Measurements from ENCODE around the gene CPZ. TPM values are rescaled to one million over a fixed set of nuclear protein-coding genes. Genes with fewer than 3 reads are reported as not detected.

Gene CPZ
- total RNA-seq, 1 experiment from 2014 or later, result not detected

DNA sequence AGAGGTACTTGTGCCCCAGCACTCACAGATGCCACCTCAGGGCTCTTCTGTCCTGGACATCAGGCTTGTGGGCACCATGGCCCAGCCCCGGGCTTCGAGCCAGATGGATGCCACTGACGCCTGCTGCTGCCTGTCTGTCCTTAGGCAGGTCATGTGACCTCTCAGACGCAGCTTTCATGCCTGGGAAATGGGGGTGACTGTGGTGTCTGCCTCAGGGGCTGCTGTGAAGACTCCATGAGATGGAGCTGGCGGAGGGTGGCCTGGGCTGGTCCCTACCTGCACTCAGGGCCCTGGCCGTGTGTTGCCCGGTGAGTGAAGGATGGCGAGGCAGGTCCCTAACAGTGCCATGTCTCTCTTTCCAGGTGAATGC lies 6.5 kb downstream of the CPZ start:
- Mint-ChIP-seq H3K27ac (ENCODE audit: unreplicated experiment) (no peak overlapping the region), H3K4me1 (ENCODE audit: low read depth, unreplicated experiment) (peaks cover 9% of the 10 kb centered on the region), H3K9me3 (ENCODE audit: low read depth, unreplicated experiment) (no peaks in the 10 kb centered on the region), H3K4me3 (ENCODE audit: low read depth, unreplicated experiment) (no peak overlapping the region), H3K27me3 (ENCODE audit: unreplicated experiment) (peaks cover 24% of the 10 kb centered on the region), H3K36me3 (ENCODE audit: insufficient read depth, unreplicated experiment) (no peaks in the 10 kb centered on the region)
- intact Hi-C loops (cut with micrococcal nuclease; ENCODE audit: unreplicated experiment), result no loop called here
- TF ChIP-seq, protein P1, sequence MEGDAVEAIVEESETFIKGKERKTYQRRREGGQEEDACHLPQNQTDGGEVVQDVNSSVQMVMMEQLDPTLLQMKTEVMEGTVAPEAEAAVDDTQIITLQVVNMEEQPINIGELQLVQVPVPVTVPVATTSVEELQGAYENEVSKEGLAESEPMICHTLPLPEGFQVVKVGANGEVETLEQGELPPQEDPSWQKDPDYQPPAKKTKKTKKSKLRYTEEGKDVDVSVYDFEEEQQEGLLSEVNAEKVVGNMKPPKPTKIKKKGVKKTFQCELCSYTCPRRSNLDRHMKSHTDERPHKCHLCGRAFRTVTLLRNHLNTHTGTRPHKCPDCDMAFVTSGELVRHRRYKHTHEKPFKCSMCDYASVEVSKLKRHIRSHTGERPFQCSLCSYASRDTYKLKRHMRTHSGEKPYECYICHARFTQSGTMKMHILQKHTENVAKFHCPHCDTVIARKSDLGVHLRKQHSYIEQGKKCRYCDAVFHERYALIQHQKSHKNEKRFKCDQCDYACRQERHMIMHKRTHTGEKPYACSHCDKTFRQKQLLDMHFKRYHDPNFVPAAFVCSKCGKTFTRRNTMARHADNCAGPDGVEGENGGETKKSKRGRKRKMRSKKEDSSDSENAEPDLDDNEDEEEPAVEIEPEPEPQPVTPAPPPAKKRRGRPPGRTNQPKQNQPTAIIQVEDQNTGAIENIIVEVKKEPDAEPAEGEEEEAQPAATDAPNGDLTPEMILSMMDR (IDR thresholded peaks at IDR 0.05; ENCODE audit: unreplicated experiment), result no peak
- CTCF ChIA-PET, result interaction anchor here (0.6 kb wide), 1 partner anchor 319 kb away, joined by 3 read pairs; no protein-coding TSS in a partner anchor
- no TSS peak for BruUV-seq (replicated peaks)
- DNase-seq, result no peak

DNA sequence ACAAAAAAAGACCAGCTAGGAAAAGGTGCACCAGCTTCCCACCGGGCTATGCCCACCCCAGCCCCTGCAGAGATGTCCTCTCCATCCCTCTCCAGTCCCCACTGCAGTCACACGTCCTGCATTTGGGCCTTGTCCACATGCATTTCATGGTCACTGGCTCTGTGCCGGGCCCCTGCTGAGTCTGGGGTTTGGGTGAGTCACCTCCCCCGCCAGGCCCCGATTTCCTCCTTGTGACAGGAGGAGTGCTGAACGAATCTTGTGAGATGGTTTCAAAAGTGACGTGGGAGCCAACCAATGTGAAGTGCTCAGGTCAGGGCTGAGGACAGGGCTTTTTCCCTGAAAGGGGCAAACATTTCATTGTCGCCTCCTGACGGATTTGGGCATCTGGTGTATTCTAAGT lies 7.1 kb downstream of the CPZ start:
- CTCF ChIA-PET, result no interaction called here
- BruUV-seq (replicated peaks), result no TSS peak
- TF ChIP-seq, protein P1 (IDR thresholded peaks at IDR 0.05; ENCODE audit: unreplicated experiment), result no peak
- Mint-ChIP-seq H3K27me3 (ENCODE audit: unreplicated experiment) (peaks cover 18% of the 10 kb centered on the region), H3K4me3 (ENCODE audit: low read depth, unreplicated experiment) (no peak overlapping the region), H3K36me3 (ENCODE audit: insufficient read depth, unreplicated experiment) (no peaks in the 10 kb centered on the region), H3K4me1 (ENCODE audit: low read depth, unreplicated experiment) (peaks cover 9% of the 10 kb centered on the region), H3K9me3 (ENCODE audit: low read depth, unreplicated experiment) (no peaks in the 10 kb centered on the region), H3K27ac (ENCODE audit: unreplicated experiment) (no peak overlapping the region)
- DNase-seq, result peak; percentile 62
- intact Hi-C loops (cut with micrococcal nuclease; ENCODE audit: unreplicated experiment), result no loop called here

DNA sequence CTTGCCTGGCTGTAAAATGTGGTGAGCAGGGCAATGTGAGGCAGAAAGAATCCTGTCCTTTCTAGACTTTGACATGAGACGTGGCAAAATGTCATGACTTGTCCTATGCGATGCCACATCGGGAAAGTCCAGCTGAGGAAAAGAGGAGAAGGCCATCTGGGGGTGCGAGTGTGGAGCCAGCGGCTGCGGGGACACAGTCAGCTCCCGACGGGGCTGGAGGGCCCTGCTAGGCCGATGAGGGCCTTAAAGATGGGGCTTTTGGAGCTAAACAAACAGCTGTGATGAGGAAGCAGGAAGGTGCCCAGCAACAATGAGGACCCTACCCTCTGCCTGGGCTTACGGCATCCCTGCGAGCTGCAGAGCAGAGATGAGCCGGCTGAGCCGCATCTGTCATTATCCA lies 7.7 kb downstream of the CPZ start:
- TF ChIP-seq, protein P1 (IDR thresholded peaks at IDR 0.05; ENCODE audit: unreplicated experiment), result no peak
- DNase-seq, result no peak
- CTCF ChIA-PET, result no interaction called here
- intact Hi-C loops (cut with micrococcal nuclease; ENCODE audit: unreplicated experiment), result no loop called here
- H3K27ac Mint-ChIP-seq (ENCODE audit: unreplicated experiment), result no peak overlapping the region
- no TSS peak for BruUV-seq (replicated peaks)
- H3K4me1 Mint-ChIP-seq (ENCODE audit: low read depth, unreplicated experiment), result peaks cover 9% of the 10 kb centered on the region
- H3K36me3 Mint-ChIP-seq (ENCODE audit: insufficient read depth, unreplicated experiment), result no peaks in the 10 kb centered on the region
- H3K4me3 Mint-ChIP-seq (ENCODE audit: low read depth, unreplicated experiment), result no peak overlapping the region
- H3K27me3 Mint-ChIP-seq (ENCODE audit: unreplicated experiment), result peaks cover 16% of the 10 kb centered on the region
- no peaks in the 10 kb centered on the region for H3K9me3 Mint-ChIP-seq (ENCODE audit: low read depth, unreplicated experiment)

DNA sequence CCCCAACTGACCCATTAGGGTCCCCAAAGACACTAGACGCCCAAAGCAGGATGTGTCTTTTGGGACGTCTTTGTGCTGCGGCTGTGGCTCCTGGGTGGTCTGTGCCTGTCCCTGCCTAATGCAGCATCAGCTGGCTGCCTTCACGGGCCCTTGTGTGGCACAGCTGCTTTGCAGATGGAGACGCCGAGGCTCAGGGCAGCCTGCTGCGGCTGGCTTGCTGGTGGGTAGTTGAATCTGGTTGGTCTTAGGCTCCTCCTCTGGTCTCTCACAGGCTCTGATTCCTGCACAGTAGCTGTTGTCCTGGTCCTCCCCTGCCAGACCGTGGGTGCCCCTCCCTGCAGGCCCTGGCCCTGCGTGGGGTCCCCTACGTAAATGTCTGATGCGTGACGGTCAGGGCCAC lies 8.1 kb downstream of the CPZ start:
- TF ChIP-seq, protein P1 (IDR thresholded peaks at IDR 0.05; ENCODE audit: unreplicated experiment), result no peak
- intact Hi-C loops (cut with micrococcal nuclease; ENCODE audit: unreplicated experiment), result no loop called here
- H3K4me3 Mint-ChIP-seq (ENCODE audit: low read depth, unreplicated experiment), result no peak overlapping the region
- DNase-seq, result no peak
- H3K27me3 Mint-ChIP-seq (ENCODE audit: unreplicated experiment), result peaks cover 16% of the 10 kb centered on the region
- no TSS peak for BruUV-seq (replicated peaks)
- CTCF ChIA-PET, result no interaction called here
- no peaks in the 10 kb centered on the region for H3K36me3 Mint-ChIP-seq (ENCODE audit: insufficient read depth, unreplicated experiment)
- peaks cover 9% of the 10 kb centered on the region for H3K4me1 Mint-ChIP-seq (ENCODE audit: low read depth, unreplicated experiment)
- H3K9me3 Mint-ChIP-seq (ENCODE audit: low read depth, unreplicated experiment), result no peaks in the 10 kb centered on the region
- no peak overlapping the region for H3K27ac Mint-ChIP-seq (ENCODE audit: unreplicated experiment)

Data from Calu3 (cell line).